ENCODE data around the gene ASH1L. TPM values are rescaled to one million over a fixed set of nuclear protein-coding genes. Genes with fewer than 3 reads are reported as not detected.

ASH1L gene
- total and polyA plus RNA-seq, 9 of the 15 experiments (the other 6 are each of a cell fraction or from before 2014, with no cell fraction given): 2.0 to 23.3 (median 14.6) TPM

DNA sequence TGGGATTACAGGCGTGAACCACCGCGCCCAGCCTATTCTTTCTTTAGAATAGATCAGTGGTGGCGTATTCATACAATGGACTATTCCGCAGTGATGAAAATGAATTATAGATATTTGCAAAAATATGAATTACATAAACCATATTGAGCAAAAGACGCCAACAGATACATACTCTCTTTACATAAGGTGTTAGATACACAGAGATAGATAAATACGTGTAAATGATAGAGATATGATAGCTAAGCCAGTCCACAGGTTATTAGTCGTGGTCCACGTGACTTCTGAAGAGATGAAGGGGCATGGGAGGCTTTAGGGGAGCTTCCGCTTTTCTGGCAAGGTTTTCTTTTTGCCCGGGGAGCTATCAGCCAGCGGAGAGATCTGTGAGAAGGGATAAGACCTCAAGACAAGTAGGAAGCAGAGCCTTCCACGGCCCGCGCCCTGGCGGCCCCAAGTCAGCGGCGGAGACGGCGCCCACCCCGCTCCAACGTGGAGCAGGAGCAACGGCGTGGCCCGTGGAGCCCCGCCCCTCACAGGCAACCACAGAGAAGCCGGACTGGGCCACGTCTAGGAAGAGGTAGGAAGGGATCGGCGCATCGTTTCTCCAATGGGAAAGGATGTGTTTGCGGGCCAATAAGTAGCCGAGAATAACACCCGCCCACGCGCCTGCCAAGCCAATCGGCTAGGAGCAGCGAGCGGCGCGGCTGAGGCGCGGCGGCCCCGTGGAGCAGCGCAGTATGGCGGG, 47.1 kb upstream of the ASH1L start, which contains the start of gene MSTO1 (continued):
- TF ChIP-seq, protein P1, sequence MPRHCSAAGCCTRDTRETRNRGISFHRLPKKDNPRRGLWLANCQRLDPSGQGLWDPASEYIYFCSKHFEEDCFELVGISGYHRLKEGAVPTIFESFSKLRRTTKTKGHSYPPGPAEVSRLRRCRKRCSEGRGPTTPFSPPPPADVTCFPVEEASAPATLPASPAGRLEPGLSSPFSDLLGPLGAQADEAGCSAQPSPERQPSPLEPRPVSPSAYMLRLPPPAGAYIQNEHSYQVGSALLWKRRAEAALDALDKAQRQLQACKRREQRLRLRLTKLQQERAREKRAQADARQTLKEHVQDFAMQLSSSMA (CRISPR knock-in tag; IDR thresholded peaks at IDR 0.05): no peak
- no peak for TF ChIP-seq RBM17 (IDR thresholded peaks at IDR 0.05; ENCODE audit: borderline replicate concordance, low read depth, low read length)
- TF ChIP-seq RBM34 (IDR thresholded peaks at IDR 0.05; ENCODE audit: borderline replicate concordance, insufficient read depth, low read length): no peak
- peak; percentile 55 for TF ChIP-seq HCFC1 (IDR thresholded peaks at IDR 0.05; ENCODE audit: low read depth, low read length)
- TF ChIP-seq BRCA1 (IDR thresholded peaks at IDR 0.05): no peak
- TF ChIP-seq BRCA1 (CRISPR knock-in tag; IDR thresholded peaks at IDR 0.05): no peak
- no peak for TF ChIP-seq NCOR1 (IDR thresholded peaks at IDR 0.05)
- no peak for TF ChIP-seq SMAD3 (CRISPR knock-in tag; conservative IDR thresholded peaks at IDR 0.05)
- TF ChIP-seq SMARCA5 (IDR thresholded peaks at IDR 0.05): peak; percentile 43; the same call in 1 of the 2 replicates
- no peak for TF ChIP-seq ARHGAP35 (IDR thresholded peaks at IDR 0.05; ENCODE audit: partially characterized antibody)
- TF ChIP-seq, protein P2, sequence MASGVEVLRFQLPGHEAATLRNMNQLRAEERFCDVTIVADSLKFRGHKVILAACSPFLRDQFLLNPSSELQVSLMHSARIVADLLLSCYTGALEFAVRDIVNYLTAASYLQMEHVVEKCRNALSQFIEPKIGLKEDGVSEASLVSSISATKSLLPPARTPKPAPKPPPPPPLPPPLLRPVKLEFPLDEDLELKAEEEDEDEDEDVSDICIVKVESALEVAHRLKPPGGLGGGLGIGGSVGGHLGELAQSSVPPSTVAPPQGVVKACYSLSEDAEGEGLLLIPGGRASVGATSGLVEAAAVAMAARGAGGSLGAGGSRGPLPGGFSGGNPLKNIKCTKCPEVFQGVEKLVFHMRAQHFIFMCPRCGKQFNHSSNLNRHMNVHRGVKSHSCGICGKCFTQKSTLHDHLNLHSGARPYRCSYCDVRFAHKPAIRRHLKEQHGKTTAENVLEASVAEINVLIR (CRISPR knock-in tag; IDR thresholded peaks at IDR 0.05): no peak
- TF ChIP-seq ZNF212 (CRISPR knock-in tag; IDR thresholded peaks at IDR 0.05): 0 out of 2 replicates have a peak, but pooled peaks have one; percentile 36
- TF ChIP-seq, protein P3, sequence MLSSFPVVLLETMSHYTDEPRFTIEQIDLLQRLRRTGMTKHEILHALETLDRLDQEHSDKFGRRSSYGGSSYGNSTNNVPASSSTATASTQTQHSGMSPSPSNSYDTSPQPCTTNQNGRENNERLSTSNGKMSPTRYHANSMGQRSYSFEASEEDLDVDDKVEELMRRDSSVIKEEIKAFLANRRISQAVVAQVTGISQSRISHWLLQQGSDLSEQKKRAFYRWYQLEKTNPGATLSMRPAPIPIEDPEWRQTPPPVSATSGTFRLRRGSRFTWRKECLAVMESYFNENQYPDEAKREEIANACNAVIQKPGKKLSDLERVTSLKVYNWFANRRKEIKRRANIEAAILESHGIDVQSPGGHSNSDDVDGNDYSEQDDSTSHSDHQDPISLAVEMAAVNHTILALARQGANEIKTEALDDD (IDR thresholded peaks at IDR 0.05): no peak; the same call in 1 of the 2 replicates
- no peak for TF ChIP-seq MEF2D (tag; conservative IDR thresholded peaks at IDR 0.05; ENCODE audit: low read depth)
- no peak for TF ChIP-seq DNMT1 (IDR thresholded peaks at IDR 0.05)
- TF ChIP-seq TOE1 (IDR thresholded peaks at IDR 0.05; ENCODE audit: borderline replicate concordance): peak; percentile 89
- TF ChIP-seq TOE1 (CRISPR knock-in tag; IDR thresholded peaks at IDR 0.05; ENCODE audit: borderline replicate concordance, low read depth): no peak
- TF ChIP-seq POLR3A (IDR thresholded peaks at IDR 0.05; ENCODE audit: borderline replicate concordance, extremely low read depth, insufficient read depth, insufficient read length): no peak
- peak; percentile 58 for TF ChIP-seq KDM5B (IDR thresholded peaks at IDR 0.05; ENCODE audit: insufficient replicate concordance, low read depth, low read length)
- TF ChIP-seq ELF2 (CRISPR knock-in tag; IDR thresholded peaks at IDR 0.05): no peak
- peak; percentile 12; the same call in 1 of the 2 replicates for TF ChIP-seq BCOR (IDR thresholded peaks at IDR 0.05)
- TF ChIP-seq, protein P4, sequence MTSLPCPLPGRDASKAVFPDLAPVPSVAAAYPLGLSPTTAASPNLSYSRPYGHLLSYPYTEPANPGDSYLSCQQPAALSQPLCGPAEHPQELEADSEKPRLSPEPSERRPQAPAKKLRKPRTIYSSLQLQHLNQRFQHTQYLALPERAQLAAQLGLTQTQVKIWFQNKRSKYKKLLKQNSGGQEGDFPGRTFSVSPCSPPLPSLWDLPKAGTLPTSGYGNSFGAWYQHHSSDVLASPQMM (CRISPR knock-in tag; IDR thresholded peaks at IDR 0.05): no peak
- TF ChIP-seq ZNF197 (CRISPR knock-in tag; IDR thresholded peaks at IDR 0.05; ENCODE audit: low read depth): no peak
- TF ChIP-seq CBFB (CRISPR knock-in tag; IDR thresholded peaks at IDR 0.05): no peak
- no peak for TF ChIP-seq ZNF436 (CRISPR knock-in tag; IDR thresholded peaks at IDR 0.05)
- no peak for TF ChIP-seq ZKSCAN1 (IDR thresholded peaks at IDR 0.05; ENCODE audit: low read depth, low read length)
- no peak for TF ChIP-seq LARP7 (IDR thresholded peaks at IDR 0.05)
- no peak for TF ChIP-seq GTF2E2 (tag; IDR thresholded peaks at IDR 0.05)
